DND-41 (cell line): Measurements from ENCODE around the gene AKIRIN2.

Source experiments
- ATAC-seq: fragments of 200-7000 bp; cut with Tn5 transposase; 3 replicates; pipeline ENCODE4 v1.9.1; 2021; ENCODE audit warnings: low read depth; ENCODE audit not compliant: insufficient read depth
- DNase-seq: peaks from one replicate; pipeline ENCODE4 v3.0.0-alpha.2; 2020
- H2AFZ ChIP-seq: 2 replicates; pipeline ENCODE4 v1.6.0; 2012; ENCODE audit warnings: low read depth, low read length
- H3K27ac ChIP-seq: 2 replicates; pipeline ENCODE4 v1.5.1; 2012; ENCODE audit warnings: low read length, inconsistent platforms
- H3K27me3 ChIP-seq: fragments of 200-600 bp; sonication (generic); 2 replicates; pipeline ENCODE4 v1.6.0; 2012; ENCODE audit warnings: low read length, mild to moderate bottlenecking, inconsistent platforms; ENCODE audit not compliant: insufficient read depth, poor library complexity
- H3K36me3 ChIP-seq: 2 replicates; pipeline ENCODE4 v1.5.1; 2012; ENCODE audit warnings: low read length, inconsistent platforms; ENCODE audit not compliant: insufficient read depth
- H3K4me1 ChIP-seq: 2 replicates; pipeline ENCODE4 v1.5.1; 2012; ENCODE audit warnings: mild to moderate bottlenecking, low read length; ENCODE audit not compliant: insufficient read depth
- H3K4me2 ChIP-seq: 2 replicates; pipeline ENCODE4 v1.6.0; 2012; ENCODE audit warnings: mild to moderate bottlenecking, moderate library complexity, low read length, inconsistent platforms; ENCODE audit not compliant: insufficient read depth
- H3K4me3 ChIP-seq, 2 experiments: fragments of 200-600 bp in 1 of 2; shearing (Covaris generic) in 1 of 2; 2 replicates each; pipeline ENCODE4 v1.5.1; 2012 to 2016; ENCODE audit warnings: inconsistent platforms in 2 of 2, low read length in 2 of 2, mild to moderate bottlenecking in 2 of 2, low read depth in 1 of 2, moderate library complexity in 1 of 2
- H3K79me2 ChIP-seq: 2 replicates; pipeline ENCODE4 v1.6.0; 2012; ENCODE audit warnings: low read length, inconsistent platforms; ENCODE audit not compliant: insufficient read depth
- H3K9ac ChIP-seq: 2 replicates; pipeline ENCODE4 v1.6.0; 2012; ENCODE audit warnings: low read depth, mild to moderate bottlenecking, inconsistent platforms, low read length, moderate library complexity
- H3K9me3 ChIP-seq: 2 replicates; pipeline ENCODE4 v1.5.1; 2012; ENCODE audit warnings: low read length, moderate library complexity, mild to moderate bottlenecking, inconsistent platforms; ENCODE audit not compliant: insufficient read depth, severe bottlenecking
- H4K20me1 ChIP-seq: 2 replicates; pipeline ENCODE4 v1.6.0; 2012; ENCODE audit warnings: low read length; ENCODE audit not compliant: insufficient read depth
- EZH2 ChIP-seq: IDR thresholded peaks from 3 replicates; pipeline ENCODE4 v1.6.1; 2012; ENCODE audit warnings: borderline replicate concordance, low read depth, mild to moderate bottlenecking, moderate library complexity, low read length, inconsistent platforms; ENCODE audit not compliant: severe bottlenecking
- TF ChIP-seq, protein P1 (sequence below): IDR thresholded peaks from 2 replicates; pipeline ENCODE4 v1.5.1; 2012; ENCODE audit warnings: borderline replicate concordance, low read length, moderate library complexity, mild to moderate bottlenecking; ENCODE audit not compliant: poor library complexity, severe bottlenecking; ENCODE audit errors: extremely low read depth

Gene AKIRIN2

DNA sequence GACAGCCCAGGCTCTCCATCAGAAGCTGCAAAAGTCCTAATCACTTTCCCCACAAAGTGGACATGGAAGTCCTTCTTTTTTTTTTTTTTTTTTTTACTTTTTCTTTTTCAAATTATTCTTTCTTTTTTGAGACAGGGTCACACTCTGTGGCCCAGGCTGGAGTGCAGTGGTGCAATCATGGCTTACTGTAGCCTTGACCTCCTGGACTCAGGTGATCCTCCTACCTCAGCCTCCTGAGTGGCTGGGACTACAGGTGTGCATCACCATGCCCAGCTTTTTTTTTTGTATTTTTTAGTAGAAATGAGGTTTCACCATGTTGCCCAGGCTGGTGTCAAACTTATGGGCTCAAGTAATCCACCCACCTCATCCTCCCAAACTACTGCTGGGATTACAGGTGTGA lies 29.0 kb upstream of the AKIRIN2 start:
- Histone ChIP-seq H2AFZ (no peak overlapping the region), H3K4me2 (no peak overlapping the region), H4K20me1 (no peaks in the 10 kb centered on the region), H3K9me3 (no peaks in the 10 kb centered on the region), H3K9ac (no peak overlapping the region), H3K36me3 (no peaks in the 10 kb centered on the region), H3K4me1 (peaks cover 11% of the 10 kb centered on the region), H3K79me2 (no peaks in the 10 kb centered on the region), H3K4me3 (no peak overlapping the region), H3K27ac (no peak overlapping the region), H3K27me3 (peaks cover 2% of the 10 kb centered on the region)
- no peak for TF ChIP-seq EZH2
- TF ChIP-seq, protein P1, sequence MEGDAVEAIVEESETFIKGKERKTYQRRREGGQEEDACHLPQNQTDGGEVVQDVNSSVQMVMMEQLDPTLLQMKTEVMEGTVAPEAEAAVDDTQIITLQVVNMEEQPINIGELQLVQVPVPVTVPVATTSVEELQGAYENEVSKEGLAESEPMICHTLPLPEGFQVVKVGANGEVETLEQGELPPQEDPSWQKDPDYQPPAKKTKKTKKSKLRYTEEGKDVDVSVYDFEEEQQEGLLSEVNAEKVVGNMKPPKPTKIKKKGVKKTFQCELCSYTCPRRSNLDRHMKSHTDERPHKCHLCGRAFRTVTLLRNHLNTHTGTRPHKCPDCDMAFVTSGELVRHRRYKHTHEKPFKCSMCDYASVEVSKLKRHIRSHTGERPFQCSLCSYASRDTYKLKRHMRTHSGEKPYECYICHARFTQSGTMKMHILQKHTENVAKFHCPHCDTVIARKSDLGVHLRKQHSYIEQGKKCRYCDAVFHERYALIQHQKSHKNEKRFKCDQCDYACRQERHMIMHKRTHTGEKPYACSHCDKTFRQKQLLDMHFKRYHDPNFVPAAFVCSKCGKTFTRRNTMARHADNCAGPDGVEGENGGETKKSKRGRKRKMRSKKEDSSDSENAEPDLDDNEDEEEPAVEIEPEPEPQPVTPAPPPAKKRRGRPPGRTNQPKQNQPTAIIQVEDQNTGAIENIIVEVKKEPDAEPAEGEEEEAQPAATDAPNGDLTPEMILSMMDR, result no peak
- ATAC-seq (no peak), DNase-seq (no peak)

DNA sequence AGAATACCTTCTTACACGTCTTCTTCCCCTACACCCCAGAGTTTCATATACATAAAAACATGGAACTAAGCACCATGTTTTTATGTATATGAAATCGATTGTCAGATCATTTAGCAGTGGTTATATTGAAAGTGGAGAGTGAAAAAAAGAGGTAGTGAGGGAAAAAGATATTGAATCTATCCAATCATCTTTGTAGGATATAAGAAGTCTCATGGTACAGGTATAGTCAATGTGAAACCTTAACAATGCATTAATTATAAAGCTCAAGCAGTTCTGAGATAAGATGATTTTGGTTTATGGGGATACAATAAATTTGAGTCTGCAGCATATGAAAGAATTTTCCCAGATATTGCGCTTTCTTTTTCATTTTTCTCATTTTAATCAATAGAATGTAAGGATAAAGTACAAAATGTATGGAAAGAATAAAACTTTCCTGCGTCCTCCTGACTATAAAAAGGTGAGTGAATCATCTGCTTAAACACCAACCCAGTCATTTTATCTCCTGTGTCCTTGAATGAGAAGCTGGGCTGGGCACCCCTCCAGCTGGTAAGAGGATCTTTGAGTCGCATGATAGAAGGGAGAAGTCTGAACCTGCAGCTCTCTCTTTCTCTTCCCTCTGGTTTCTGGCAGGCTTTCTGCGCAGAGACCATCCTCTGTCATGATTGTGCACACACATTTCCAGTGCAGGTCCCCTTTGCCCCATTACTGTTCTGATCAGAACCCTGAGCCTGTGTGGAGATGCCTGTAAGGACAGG lies 28.1 kb upstream of the AKIRIN2 start:
- Histone ChIP-seq H3K36me3 (no peaks in the 10 kb centered on the region), H3K79me2 (no peaks in the 10 kb centered on the region), H3K4me2 (no peak overlapping the region), H3K4me1 (peaks cover 11% of the 10 kb centered on the region), H3K4me3 (no peak overlapping the region), H3K27me3 (peaks cover 2% of the 10 kb centered on the region), H3K9ac (no peak overlapping the region), H3K9me3 (no peaks in the 10 kb centered on the region), H4K20me1 (no peaks in the 10 kb centered on the region), H2AFZ (no peak overlapping the region), H3K27ac (no peak overlapping the region)
- DNase-seq, result no peak
- no peak for TF ChIP-seq EZH2
- TF ChIP-seq, protein P1, result no peak
- ATAC-seq, result no peak

DNA sequence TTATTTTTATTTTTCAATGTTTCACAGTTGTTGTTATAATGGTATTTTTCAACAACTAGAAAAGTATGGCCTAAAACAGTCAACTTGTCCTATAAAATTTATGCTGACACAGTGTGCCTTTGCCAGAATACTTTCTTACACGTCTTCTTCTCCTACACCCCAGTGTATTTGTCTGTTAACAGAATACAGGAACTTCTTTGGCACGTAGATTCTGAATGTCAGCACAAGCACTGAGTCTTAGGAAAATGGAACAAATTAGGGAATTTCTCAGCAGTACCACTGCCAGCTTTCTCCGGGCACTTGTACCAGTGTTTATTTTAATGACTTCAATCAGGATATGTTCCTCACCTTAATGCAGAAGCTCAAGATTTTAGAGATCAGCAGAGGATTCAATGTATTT lies 26.7 kb upstream of the AKIRIN2 start:
- no peak for ATAC-seq
- Histone ChIP-seq H4K20me1 (no peaks in the 10 kb centered on the region), H3K9me3 (no peaks in the 10 kb centered on the region), H3K4me1 (peaks cover 11% of the 10 kb centered on the region), H3K79me2 (no peaks in the 10 kb centered on the region), H3K27ac (no peak overlapping the region), H2AFZ (no peak overlapping the region), H3K4me2 (no peak overlapping the region), H3K36me3 (no peaks in the 10 kb centered on the region), H3K27me3 (peaks cover 2% of the 10 kb centered on the region), H3K4me3 (no peak overlapping the region), H3K9ac (no peak overlapping the region)
- no peak for TF ChIP-seq EZH2
- TF ChIP-seq, protein P1, result no peak
- DNase-seq, result no peak
